GOT3 (cell line): ENCODE data around the gene BET1L.

Experiments used
- DNase-seq: peaks from one replicate; lab custom pipeline; 2025; ENCODE audit warnings: mixed read lengths; lab: John Stamatoyannopoulos, UW

Gene BET1L

DNA sequence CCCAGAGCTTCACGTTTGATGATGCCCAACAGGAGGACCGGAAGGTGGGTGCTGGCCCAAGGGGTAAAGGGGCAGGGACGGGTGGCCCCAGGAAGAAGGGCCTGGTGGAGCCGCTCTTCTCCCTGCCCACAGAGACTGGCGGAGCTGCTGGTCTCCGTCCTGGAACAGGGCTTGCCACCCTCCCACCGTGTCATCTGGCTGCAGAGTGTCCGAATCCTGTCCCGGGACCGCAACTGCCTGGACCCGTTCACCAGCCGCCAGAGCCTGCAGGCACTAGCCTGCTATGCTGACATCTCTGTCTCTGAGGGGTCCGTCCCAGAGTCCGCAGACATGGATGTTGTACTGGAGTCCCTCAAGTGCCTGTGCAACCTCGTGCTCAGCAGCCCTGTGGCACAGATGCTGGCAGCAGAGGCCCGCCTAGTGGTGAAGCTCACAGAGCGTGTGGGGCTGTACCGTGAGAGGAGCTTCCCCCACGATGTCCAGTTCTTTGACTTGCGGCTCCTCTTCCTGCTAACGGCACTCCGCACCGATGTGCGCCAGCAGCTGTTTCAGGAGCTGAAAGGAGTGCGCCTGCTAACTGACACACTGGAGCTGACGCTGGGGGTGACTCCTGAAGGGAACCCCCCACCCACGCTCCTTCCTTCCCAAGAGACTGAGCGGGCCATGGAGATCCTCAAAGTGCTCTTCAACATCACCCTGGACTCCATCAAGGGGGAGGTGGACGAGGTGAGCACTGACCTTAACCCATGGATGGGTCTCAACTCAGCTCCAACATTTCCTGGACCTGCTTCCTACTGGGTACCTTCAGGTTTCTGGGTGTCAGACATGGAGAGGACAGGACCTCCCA lies 2.3 kb upstream of the BET1L start:
- DNase-seq, result no peak

DNA sequence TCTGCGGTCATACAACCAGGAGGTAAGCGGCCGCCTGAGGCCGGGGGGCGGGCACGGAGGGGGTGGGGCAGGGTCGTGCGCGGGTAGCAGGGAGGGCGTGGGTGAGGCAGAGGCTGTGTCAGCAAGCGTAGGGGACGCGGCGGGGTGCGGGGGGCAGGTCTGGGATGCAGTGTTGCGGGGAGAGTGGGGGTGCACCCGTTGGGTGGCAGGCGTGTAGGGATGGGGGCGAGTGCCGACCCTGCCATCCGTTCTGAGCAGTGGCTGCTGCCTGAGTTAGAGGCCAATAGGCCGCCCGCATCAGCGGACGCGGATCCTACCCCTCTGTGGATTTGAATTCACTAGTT lies 1.7 kb upstream of the BET1L start:
- DNase-seq, result no peak

GRCh38 chr11:208181-208916 lies 1.1 kb upstream of the BET1L start:
- no peak for DNase-seq

- no peak for DNase-seq
Measured at GRCh38 chr11:207863-208180, 623 bp upstream of the BET1L start.

GRCh38 chr11:206526-207207 lies 532 bp downstream of the BET1L start:
- DNase-seq, result no peak

DNA sequence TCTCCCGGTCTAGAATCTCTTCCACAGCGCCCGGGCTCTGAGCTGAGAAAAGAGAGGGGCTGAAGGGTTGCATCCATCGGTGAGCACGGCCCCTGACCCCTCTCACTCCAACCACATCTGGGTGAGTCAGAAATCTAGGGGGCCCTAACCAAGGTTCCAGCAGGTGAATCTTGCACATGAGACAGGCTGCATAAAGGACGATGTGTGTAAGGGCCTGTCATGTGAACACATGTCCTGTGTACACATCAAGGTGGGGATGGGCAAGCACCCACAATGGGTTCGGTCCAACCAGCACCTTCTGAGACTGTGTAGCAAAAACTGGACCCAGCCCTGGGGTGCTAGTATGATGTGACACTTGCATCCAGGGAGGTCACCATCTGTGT lies 1.2 kb downstream of the BET1L start:
- no peak for DNase-seq

- DNase-seq, result no peak
Measured at GRCh38 chr11:205221-206001, 1.8 kb downstream of the BET1L start.

DNA sequence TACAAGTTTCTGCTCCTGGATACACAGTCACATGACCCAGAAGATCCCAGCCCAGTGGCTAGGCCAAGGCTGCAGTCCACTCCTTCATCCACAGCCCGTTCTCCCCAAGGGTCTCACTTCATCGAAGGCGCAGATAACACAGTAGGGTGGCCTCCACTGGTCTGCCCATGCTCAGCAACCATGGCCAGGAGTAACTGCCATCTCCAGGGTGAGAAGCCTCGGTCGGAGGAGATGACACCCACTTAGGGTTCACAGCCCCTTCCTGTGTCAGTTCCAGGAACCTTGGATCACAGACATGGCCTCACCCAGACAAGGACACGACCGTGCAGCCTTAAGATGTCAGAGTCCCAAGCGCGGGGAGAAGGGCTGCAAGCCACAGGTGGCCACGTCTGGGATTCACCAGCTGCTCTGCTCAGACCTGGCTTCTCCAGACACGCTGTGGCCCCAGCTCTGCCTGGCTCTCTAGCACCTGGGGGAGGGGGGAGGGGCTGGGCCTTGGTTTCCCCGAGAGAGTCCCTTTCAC lies 2.6 kb downstream of the BET1L start:
- no peak for DNase-seq

DNA sequence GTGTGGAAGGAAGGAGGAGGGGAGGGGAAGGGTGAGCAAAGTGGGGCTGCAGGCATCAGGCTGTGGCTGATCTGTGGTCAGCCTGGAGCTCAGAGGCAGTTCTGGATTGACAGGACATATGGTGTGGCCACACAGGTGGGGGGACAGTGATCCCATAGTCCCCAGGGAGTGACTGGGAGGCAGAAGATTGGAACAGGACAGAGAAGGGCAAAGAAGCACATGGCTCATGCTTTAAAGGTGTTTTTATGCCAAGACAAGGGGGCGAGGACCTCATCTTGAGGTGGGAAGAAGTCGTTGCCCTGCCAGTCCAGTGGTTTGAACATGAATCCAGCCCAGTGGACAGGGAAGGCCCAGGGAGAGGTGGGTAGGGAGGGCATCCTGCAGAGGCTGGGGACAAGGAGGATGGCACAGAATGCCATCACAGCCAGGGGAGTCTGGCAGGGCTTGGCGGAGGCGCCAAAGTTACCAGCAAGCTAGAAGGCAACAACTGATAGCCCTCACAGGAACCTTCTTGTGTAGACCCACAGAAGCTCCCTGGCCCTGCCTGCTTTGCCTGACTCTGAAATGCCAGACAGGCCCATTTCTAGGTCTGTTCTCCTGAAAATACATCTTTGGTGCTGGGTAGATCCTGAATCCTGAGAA lies 3.1 kb downstream of the BET1L start:
- no peak for DNase-seq

- no peak for DNase-seq
Measured at GRCh38 chr11:203056-203944, 3.9 kb downstream of the BET1L start.

DNA sequence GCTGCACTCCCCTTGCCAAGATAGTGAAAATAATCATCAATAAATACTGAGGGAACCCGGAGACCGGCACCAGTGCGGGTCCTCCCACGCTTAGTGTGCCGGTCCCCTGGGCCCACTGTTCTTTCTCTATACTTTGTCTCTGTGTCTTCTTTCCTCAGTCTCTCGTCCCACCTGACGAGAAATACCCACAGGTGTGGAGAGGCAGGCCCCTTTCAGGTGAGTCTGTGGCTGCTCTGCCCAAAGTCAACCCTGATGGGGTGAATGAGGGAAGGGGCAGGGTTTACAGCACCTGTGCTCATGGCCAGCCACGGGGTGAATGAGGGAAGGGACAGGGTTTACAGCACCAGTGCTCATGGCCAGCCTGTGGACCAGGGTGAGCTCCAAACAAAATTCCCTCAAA lies 4.7 kb downstream of the BET1L start:
- DNase-seq, result no peak

DNA sequence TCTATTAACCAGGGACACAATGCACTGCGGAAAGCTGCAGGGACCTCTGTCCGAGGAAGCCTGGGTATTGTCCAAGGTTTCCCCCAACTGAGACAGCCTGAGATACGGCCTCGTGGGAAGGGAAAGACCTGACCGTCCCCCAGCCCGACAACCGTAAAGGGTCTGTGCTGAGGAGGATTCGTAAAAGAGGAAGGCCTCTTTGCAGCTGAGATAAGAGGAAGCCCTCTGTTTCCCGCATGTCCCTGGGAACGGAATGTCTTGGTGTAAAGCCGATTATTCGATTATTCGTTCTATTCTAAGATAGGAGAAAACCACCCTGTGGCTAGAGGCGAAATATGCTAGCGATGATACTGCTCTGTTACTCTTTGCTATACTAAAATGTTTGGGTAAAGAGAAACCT lies 5.2 kb downstream of the BET1L start:
- DNase-seq, result no peak

- DNase-seq, result no peak
Measured at GRCh38 chr11:200224-201003, 6.8 kb downstream of the BET1L start.

DNA sequence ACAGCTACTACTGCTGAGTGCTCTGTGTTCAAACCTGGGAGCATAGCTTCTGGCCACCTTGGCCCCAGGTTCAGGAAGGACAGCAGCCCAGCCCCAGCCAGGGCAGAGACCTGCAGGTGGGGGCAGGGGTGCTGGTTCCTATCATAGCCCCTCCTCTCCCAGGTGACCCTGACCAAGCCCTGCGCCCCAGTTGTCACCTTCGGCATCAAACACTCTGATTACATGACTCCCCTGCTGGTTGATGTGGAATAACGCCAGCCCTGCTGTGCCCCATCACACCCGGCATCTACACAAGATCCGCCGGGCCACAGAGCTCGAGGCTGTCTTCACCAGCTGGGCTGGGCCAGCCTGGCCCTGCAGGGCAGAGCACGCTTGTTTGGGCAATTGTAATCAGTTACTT lies 7.4 kb downstream of the BET1L start:
- DNase-seq, result no peak

- DNase-seq, result no peak
Measured at GRCh38 chr11:199004-199581, 8.1 kb downstream of the BET1L start.

DNA sequence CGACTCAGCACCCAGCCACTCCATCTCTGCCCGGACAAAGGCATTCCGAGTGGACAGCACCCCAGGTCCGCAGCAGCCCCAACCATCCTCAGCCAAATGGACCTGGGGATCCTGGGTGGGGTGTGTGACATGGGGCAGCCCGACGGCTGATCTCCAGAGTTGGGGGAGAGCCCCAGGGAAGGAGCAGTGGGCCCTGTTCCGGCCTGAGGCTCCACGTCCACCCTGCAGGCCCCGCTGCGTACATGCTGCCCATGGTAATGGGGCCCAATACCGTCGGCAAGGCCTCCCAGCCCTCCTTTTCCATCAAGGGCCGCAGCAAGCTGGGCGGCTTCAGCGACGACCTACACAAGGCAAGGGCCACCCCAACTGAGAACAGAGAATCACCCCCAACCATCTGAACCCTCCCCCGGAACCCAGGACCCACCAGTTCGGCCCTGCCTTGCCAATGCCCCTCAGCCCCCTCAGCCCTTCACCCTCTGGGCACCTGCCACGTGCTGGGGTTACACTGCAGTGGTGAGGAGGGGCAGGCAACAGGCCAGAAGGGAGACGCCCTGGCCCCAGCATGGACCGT lies 8.9 kb downstream of the BET1L start:
- no peak for DNase-seq

DNA sequence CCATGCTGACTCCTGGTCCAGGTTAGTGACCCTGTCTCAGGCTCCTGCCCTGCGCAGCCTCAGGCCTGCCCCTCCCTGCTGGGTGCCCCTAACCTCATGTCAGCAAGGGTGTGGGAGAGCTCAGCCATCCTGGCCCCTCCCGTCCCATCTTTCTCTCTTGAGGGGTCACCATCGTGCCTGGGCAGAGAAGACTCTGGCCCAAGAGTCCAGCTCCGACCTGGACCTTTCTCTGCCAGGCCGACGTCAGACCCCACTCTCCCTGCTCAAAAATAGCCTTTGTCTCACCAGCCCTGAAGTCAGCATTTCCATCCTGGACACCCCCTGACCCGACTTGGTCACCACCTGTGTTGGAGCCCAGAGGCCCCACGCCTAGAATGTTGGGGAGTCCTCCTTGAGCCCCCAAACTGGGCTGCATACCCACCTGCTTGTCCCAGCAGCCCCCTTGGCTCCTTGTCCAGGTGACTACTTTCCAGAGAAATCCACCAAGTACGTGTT lies 9.4 kb downstream of the BET1L start:
- no peak for DNase-seq

DNA sequence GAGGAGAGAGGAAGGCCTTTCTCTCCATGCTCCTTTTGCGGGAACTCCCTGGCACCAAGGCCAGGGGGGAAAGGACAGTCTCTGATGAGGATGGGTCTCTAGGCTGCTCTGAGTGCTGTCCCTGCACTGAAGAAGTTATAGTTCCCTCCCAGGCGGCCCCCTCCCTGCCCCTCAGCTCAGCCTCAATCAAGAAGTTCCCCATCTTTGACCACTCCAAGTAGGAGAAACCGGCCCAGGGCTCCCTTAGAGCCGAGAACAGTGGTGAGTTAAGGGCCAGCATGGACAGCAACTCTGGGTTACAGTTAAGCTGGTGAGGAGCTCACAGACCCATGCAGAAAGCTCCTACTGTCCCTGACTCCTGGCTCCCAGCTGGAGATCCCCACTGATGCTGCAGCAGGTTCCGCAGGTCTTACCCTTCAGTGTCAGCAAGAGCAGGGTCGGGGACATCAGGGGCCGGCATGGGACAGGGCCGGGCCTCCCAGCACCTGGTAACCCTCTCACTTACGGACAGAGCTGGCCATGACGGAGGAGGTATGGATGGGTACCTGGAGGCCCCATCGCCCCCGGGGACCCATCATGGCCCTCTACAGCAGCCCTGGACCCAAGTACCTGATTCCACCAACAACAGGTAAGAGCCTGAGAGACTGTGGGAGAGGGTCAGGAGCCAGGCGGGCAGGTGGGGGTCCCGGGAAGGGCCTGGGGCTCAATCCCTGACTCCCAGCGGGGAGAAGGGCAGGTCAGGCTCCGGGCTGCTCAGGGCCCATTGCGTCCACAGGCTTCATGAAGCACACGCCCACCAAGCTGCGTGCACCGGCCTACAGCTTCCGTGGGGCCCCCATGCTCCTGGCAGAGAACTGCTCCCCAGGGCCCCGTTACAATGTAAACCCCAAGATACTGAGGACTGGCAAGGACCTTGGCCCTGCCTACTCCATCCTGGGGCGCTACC lies 10.1 kb downstream of the BET1L start:
- DNase-seq, result no peak
